Panc1 (cell line): ENCODE results near the gene GFRA1. TPM values are rescaled to one million over a fixed set of nuclear protein-coding genes. Genes with fewer than 3 reads are reported as not detected.
"Not testable (repeated sequence)": the region's sequence is repeated elsewhere in the genome, so short reads cannot be mapped to it uniquely, and the experiment has no call there.

ENCODE experiments used
- ATAC-seq: fragments of 200-7000 bp; cut with Tn5 transposase; 2 replicates; pipeline ENCODE4 v1.9.1; 2020; ENCODE audit warnings: mild to moderate bottlenecking, moderate library complexity
- BruUV-seq: library from RNA; stranded (reverse); fragments of 400-500 nt; replicated peaks from 2 replicates; lab custom pipeline; 2021; lab: Mats Ljungman, UMichigan
- CTCF ChIA-PET: fragments of 300-600 bp; sonication (Branson Sonifier 250); formaldehyde crosslinking; loops from one replicate; lab custom pipeline; 2022; ENCODE audit warnings: antibody characterized with exemption; lab: Charles Lee
- POLR2A ChIA-PET: fragments of 300-600 bp; sonication (Branson Sonifier 250); formaldehyde crosslinking; loops from one replicate; lab custom pipeline; 2022; ENCODE audit warnings: antibody characterized with exemption; lab: Charles Lee
- DNase-seq: peaks from one replicate; pipeline ENCODE4 v3.0.0-alpha.2; 2010; ENCODE audit warnings: low read depth, low spot score
- H3K27ac ChIP-seq: 2 replicates; pipeline ENCODE4 v1.5.1; 2011; ENCODE audit warnings: mild to moderate bottlenecking, low read length, inconsistent platforms
- H3K27me3 ChIP-seq: fragments of 200-500 bp; sonication (Bioruptor generic); 2 replicates; pipeline ENCODE4 v1.6.0; 2014; ENCODE audit warnings: low read length, inconsistent platforms; ENCODE audit not compliant: control insufficient read depth, insufficient read depth
- H3K36me3 ChIP-seq: fragments of 200-500 bp; sonication (Bioruptor generic); 2 replicates; pipeline ENCODE4 v1.5.1; 2014; ENCODE audit warnings: inconsistent platforms, mild to moderate bottlenecking, low read length, moderate library complexity; ENCODE audit not compliant: control insufficient read depth, insufficient read depth
- H3K4me1 ChIP-seq: 2 replicates; pipeline ENCODE4 v1.5.1; 2011; ENCODE audit warnings: inconsistent platforms, mild to moderate bottlenecking, low read length, moderate library complexity; ENCODE audit not compliant: control insufficient read depth, insufficient read depth
- H3K4me3 ChIP-seq, 2 experiments: 2 replicates each; pipeline ENCODE4 v1.5.1; 2011 to 2012; ENCODE audit warnings: low read depth in 2 of 2, low read length in 2 of 2, mild to moderate bottlenecking in 2 of 2, inconsistent platforms in 1 of 2, moderate library complexity in 1 of 2
- H3K9me3 ChIP-seq: fragments of 200-500 bp; sonication (Bioruptor generic); 2 replicates; pipeline ENCODE4 v1.5.1; 2014; ENCODE audit warnings: low read depth, mild to moderate bottlenecking, inconsistent platforms, low read length, moderate library complexity; ENCODE audit not compliant: control insufficient read depth, insufficient read depth
- CTCF ChIP-seq: fragments of 450-650 bp; IDR thresholded peaks from 2 replicates; pipeline ENCODE4 v1.5.1; 2017; ENCODE audit warnings: mild to moderate bottlenecking
- POLR2AphosphoS5 ChIP-seq: IDR thresholded peaks from 2 replicates; pipeline ENCODE4 v1.6.1; 2012; ENCODE audit warnings: mild to moderate bottlenecking, low read depth, low read length, moderate library complexity
- SIN3A ChIP-seq: IDR thresholded peaks from 2 replicates; pipeline ENCODE4 v1.6.1; 2012; ENCODE audit warnings: low read depth, mild to moderate bottlenecking, low read length, moderate library complexity, borderline replicate concordance; ENCODE audit not compliant: insufficient read depth
- TCF7L2 ChIP-seq: IDR thresholded peaks from 2 replicates; pipeline ENCODE4 v1.6.1; 2011; ENCODE audit warnings: mild to moderate bottlenecking, low read depth, low read length, inconsistent platforms
- in situ Hi-C: cut with HindIII; loops from 2 replicates; pipeline ENCODE4 v1.10.0; 2016; ENCODE audit warnings: low sequenced_read_pairs, low pct_unique_long_range_greater_than_20kb
- intact Hi-C: fragments of 100-400 bp; cut with micrococcal nuclease; formaldehyde crosslinking; loops from one replicate; pipeline ENCODE4 v1.10.0; 2022; ENCODE audit not compliant: unreplicated experiment
- total RNA-seq: library from RNA; stranded (reverse); gene quantifications from one replicate; pipeline ENCODE4 v1.2.1, GENCODE V29; 2021; ENCODE audit not compliant: unreplicated experiment
- TF ChIP-seq, protein P1 (sequence below), 2 experiments: IDR thresholded peaks; 2 replicates each; pipeline ENCODE4 v1.6.1; 2011 to 2012; ENCODE audit warnings: low read depth in 2 of 2, control low read depth in 1 of 2, low read length in 1 of 2, mild to moderate bottlenecking in 1 of 2, moderate library complexity in 1 of 2; ENCODE audit not compliant: insufficient read depth in 1 of 2

The GFRA1 gene
- total RNA-seq, 1 experiment from 2014 or later: 0.10 TPM

GRCh38 chr10:116052522-116052921 lies 220.5 kb downstream of the GFRA1 start:
- BruUV-seq, H3K27me3 ChIP-seq, ATAC-seq, H3K4me1 ChIP-seq, CTCF ChIA-PET, in situ Hi-C loops, H3K4me3 ChIP-seq, DNase-seq, POLR2A ChIA-PET, H3K36me3 ChIP-seq, H3K9me3 ChIP-seq, H3K27ac ChIP-seq, intact Hi-C loops: not testable (repeated sequence)

DNA sequence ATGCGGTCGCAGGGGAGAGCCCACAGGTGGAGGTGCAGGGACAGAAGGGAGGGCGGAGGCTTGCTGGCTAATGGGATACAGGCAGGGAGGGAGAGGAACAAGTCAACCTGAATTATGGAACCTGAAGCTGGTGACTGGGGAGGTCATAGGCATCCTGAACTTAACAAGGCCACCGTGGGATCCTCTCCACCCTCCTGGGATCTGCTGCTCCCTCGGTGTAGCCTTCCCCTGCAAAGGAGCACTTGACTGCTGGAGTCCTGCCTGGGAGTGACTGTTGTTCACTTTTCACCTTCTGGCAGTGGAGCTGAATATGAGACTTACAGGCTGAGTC lies 223.1 kb downstream of the GFRA1 start:
- Histone ChIP-seq H3K4me3 (no peak overlapping the region), H3K27ac (no peak overlapping the region), H3K9me3 (no peaks in the 10 kb centered on the region), H3K4me1 (no peaks in the 10 kb centered on the region), H3K27me3 (no peaks in the 10 kb centered on the region; the same call in 1 of the 2 replicates), H3K36me3 (no peaks in the 10 kb centered on the region)
- no TSS peak for BruUV-seq
- no peak for ATAC-seq
- ChIA-PET POLR2A (no interaction called here), CTCF (no interaction called here)
- intact Hi-C loops (no loop called here), in situ Hi-C loops (no loop called here)
- TF ChIP-seq SIN3A: no peak
- no peak for TF ChIP-seq CTCF
- TF ChIP-seq, protein P1, sequence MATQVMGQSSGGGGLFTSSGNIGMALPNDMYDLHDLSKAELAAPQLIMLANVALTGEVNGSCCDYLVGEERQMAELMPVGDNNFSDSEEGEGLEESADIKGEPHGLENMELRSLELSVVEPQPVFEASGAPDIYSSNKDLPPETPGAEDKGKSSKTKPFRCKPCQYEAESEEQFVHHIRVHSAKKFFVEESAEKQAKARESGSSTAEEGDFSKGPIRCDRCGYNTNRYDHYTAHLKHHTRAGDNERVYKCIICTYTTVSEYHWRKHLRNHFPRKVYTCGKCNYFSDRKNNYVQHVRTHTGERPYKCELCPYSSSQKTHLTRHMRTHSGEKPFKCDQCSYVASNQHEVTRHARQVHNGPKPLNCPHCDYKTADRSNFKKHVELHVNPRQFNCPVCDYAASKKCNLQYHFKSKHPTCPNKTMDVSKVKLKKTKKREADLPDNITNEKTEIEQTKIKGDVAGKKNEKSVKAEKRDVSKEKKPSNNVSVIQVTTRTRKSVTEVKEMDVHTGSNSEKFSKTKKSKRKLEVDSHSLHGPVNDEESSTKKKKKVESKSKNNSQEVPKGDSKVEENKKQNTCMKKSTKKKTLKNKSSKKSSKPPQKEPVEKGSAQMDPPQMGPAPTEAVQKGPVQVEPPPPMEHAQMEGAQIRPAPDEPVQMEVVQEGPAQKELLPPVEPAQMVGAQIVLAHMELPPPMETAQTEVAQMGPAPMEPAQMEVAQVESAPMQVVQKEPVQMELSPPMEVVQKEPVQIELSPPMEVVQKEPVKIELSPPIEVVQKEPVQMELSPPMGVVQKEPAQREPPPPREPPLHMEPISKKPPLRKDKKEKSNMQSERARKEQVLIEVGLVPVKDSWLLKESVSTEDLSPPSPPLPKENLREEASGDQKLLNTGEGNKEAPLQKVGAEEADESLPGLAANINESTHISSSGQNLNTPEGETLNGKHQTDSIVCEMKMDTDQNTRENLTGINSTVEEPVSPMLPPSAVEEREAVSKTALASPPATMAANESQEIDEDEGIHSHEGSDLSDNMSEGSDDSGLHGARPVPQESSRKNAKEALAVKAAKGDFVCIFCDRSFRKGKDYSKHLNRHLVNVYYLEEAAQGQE (IDR thresholded peaks at IDR 0.05; ENCODE audit: insufficient read depth in 1 of 2, low read depth in 2 of 2, low read length in 1 of 2): no peak
- TF ChIP-seq TCF7L2: no peak
- TF ChIP-seq POLR2AphosphoS5: no peak
- no peak for DNase-seq

GRCh38 chr10:116049158-116049973 lies 223.6 kb downstream of the GFRA1 start:
- Histone ChIP-seq H3K4me1 (no peaks in the 10 kb centered on the region), H3K36me3 (no peaks in the 10 kb centered on the region), H3K27ac (no peak overlapping the region), H3K4me3 (no peak overlapping the region), H3K9me3 (no peaks in the 10 kb centered on the region), H3K27me3 (no peaks in the 10 kb centered on the region)
- POLR2A ChIA-PET: no interaction called here
- TF ChIP-seq POLR2AphosphoS5 (no peak), SIN3A (no peak), CTCF (no peak), TCF7L2 (no peak)
- TF ChIP-seq, protein P1 (IDR thresholded peaks at IDR 0.05; ENCODE audit: insufficient read depth in 1 of 2, low read depth in 2 of 2, low read length in 1 of 2): no peak
- intact Hi-C loops: no loop called here
- ATAC-seq (no peak), DNase-seq (no peak)
- CTCF ChIA-PET: no interaction called here
- in situ Hi-C loops: no loop called here
- no TSS peak for BruUV-seq
